ENCODE data around the gene RABEPK.

GRCh38 chr9:125258160-125258785 is 57.9 kb downstream of the RABEPK start:
- no peak for TF ChIP-seq EZH2 (IDR thresholded peaks at IDR 0.05; ENCODE audit: low read length)
- TF ChIP-seq, protein P1, sequence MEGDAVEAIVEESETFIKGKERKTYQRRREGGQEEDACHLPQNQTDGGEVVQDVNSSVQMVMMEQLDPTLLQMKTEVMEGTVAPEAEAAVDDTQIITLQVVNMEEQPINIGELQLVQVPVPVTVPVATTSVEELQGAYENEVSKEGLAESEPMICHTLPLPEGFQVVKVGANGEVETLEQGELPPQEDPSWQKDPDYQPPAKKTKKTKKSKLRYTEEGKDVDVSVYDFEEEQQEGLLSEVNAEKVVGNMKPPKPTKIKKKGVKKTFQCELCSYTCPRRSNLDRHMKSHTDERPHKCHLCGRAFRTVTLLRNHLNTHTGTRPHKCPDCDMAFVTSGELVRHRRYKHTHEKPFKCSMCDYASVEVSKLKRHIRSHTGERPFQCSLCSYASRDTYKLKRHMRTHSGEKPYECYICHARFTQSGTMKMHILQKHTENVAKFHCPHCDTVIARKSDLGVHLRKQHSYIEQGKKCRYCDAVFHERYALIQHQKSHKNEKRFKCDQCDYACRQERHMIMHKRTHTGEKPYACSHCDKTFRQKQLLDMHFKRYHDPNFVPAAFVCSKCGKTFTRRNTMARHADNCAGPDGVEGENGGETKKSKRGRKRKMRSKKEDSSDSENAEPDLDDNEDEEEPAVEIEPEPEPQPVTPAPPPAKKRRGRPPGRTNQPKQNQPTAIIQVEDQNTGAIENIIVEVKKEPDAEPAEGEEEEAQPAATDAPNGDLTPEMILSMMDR (optimal IDR thresholded peaks at IDR 0.05 in 1 of 3, IDR thresholded peaks at IDR 0.05 in 1 of 3, conservative IDR thresholded peaks at IDR 0.05 in 1 of 3; ENCODE audit: extremely low read depth in 1 of 3, insufficient read depth in 2 of 3, low read length in 3 of 3): no peak
